B cell (primary cell): ENCODE measurements around the gene GSG1L. TPM values are rescaled to one million over a fixed set of nuclear protein-coding genes. Genes with fewer than 3 reads are reported as not detected.
A peak's percentile ranks its signal among the peaks of the same experiment; 100 is the strongest.

Source experiments
- ATAC-seq: fragments of 200-7000 bp; cut with Tn5 transposase; one replicate; pipeline ENCODE4 v1.10.0; 2021; ENCODE audit warnings: low read depth, mild to moderate bottlenecking, moderate number of reproducible peaks, moderate library complexity
- CTCF ChIA-PET: fragments of 350-600 bp; sonication (Branson Sonifier 250); formaldehyde crosslinking; loops from one replicate; lab custom pipeline; 2021; ENCODE audit warnings: antibody characterized with exemption, inconsistent platforms; lab: Charles Lee
- POLR2A ChIA-PET: fragments of 350-600 bp; sonication (Branson Sonifier 250); formaldehyde crosslinking; loops from one replicate; lab custom pipeline; 2021; ENCODE audit warnings: antibody characterized with exemption; lab: Charles Lee
- DNase-seq: peaks from one replicate; pipeline ENCODE4 v3.0.0; 2013
- H2AFZ ChIP-seq: 2 replicates; pipeline ENCODE4 v1.6.1; 2012; ENCODE audit warnings: mild to moderate bottlenecking, low read depth, low read length; ENCODE audit not compliant: insufficient read depth, poor library complexity, severe bottlenecking
- H3K27ac ChIP-seq, 2 donors: 1 replicate in 1 of 2; 2 replicates in 1 of 2; pipeline ENCODE4 v1.5.1; 2012 to 2013; ENCODE audit warnings: low read length in 2 of 2, mild to moderate bottlenecking in 2 of 2, moderate library complexity in 1 of 2
- H3K27me3 ChIP-seq, 4 experiments: fragments of 200-600 bp in 1 of 4; sonication (generic) in 1 of 4; replicated peaks in 1 of 4; 1 replicate in 2 of 4; 2 replicates in 2 of 4; pipeline versions ENCODE4 v1.6.1 to v1.7.0; 2013 to 2016; ENCODE audit warnings: low read length in 3 of 4, mild to moderate bottlenecking in 2 of 4, mixed read lengths in 1 of 4, moderate library complexity in 1 of 4; ENCODE audit not compliant: insufficient read depth in 4 of 4, control insufficient read depth in 3 of 4; ENCODE audit errors: control extremely low read depth in 1 of 4
- H3K36me3 ChIP-seq, 2 experiments: replicated peaks in 1 of 2; 1 replicate in 1 of 2; 2 replicates in 1 of 2; pipeline versions ENCODE4 v1.6.1 to v1.7.1; 2013; ENCODE audit warnings: low read length in 1 of 2; ENCODE audit not compliant: insufficient read depth in 2 of 2, control insufficient read depth in 1 of 2; ENCODE audit errors: control extremely low read depth in 1 of 2, extremely low read depth in 1 of 2
- H3K4me1 ChIP-seq, 2 donors: fragments of 200-600 bp in 1 of 2; sonication (generic) in 1 of 2; 1 replicate in 1 of 2; 2 replicates in 1 of 2; pipeline versions ENCODE4 v1.5.1 to v1.6.1; 2013 to 2017; ENCODE audit warnings: low read length in 2 of 2; ENCODE audit not compliant: control insufficient read depth in 2 of 2, insufficient read depth in 2 of 2
- H3K4me2 ChIP-seq: replicated peaks from 2 replicates; pipeline ENCODE3; 2012; ENCODE audit warnings: mild to moderate bottlenecking, low read depth, low read length; ENCODE audit not compliant: poor library complexity, severe bottlenecking
- H3K4me3 ChIP-seq, 5 experiments: fragments of 200-600 bp in 1 of 5; sonication (generic) in 1 of 5; 1 replicate in 3 of 5; 2 replicates in 2 of 5; pipeline versions ENCODE4 v1.5.1 to v1.7.0; 2011 to 2016; ENCODE audit warnings: low read length in 4 of 5, mild to moderate bottlenecking in 4 of 5, low read depth in 2 of 5, control low read depth in 1 of 5, moderate library complexity in 1 of 5; ENCODE audit not compliant: insufficient read depth in 1 of 5; ENCODE audit errors: control extremely low read depth in 1 of 5, extremely low read depth in 1 of 5
- H3K79me2 ChIP-seq: fragments of 200-600 bp; sonication (generic); one replicate; pipeline ENCODE4 v1.6.0; 2016; ENCODE audit warnings: low read length; ENCODE audit not compliant: control insufficient read depth, insufficient read depth
- H3K9ac ChIP-seq: fragments of 200-600 bp; sonication (generic); 2 replicates; pipeline ENCODE4 v1.6.1; 2017; ENCODE audit warnings: mild to moderate bottlenecking, low read length, moderate library complexity
- H3K9me3 ChIP-seq, 3 donors: one replicate each; pipeline versions ENCODE4 v1.6.1 to v1.7.1; 2013; ENCODE audit warnings: low read length in 2 of 3; ENCODE audit not compliant: control insufficient read depth in 2 of 3, insufficient read depth in 1 of 3; ENCODE audit errors: control extremely low read depth in 1 of 3
- H4K20me1 ChIP-seq: 2 replicates; pipeline ENCODE4 v1.6.0; 2012; ENCODE audit warnings: mild to moderate bottlenecking, low read length; ENCODE audit not compliant: insufficient read depth, control insufficient read depth, poor library complexity, severe bottlenecking
- H3K27ac Mint-ChIP-seq: one replicate; pipeline ENCODE4 v1.8.0; 2021; ENCODE audit warnings: mixed read lengths
- H3K27me3 Mint-ChIP-seq: one replicate; pipeline ENCODE4 v1.8.0; 2021; ENCODE audit warnings: mixed read lengths
- H3K4me1 Mint-ChIP-seq: one replicate; pipeline ENCODE4 v1.8.0; 2021; ENCODE audit warnings: mixed read lengths
- H3K4me3 Mint-ChIP-seq: one replicate; pipeline ENCODE4 v1.8.0; 2021; ENCODE audit warnings: mixed read lengths
- H3K9me3 Mint-ChIP-seq: one replicate; pipeline ENCODE4 v1.8.0; 2022; ENCODE audit warnings: mixed read lengths; ENCODE audit not compliant: insufficient read depth
- CTCF ChIP-seq: fragments of 200-600 bp; IDR thresholded peaks from one replicate; pipeline ENCODE4 v1.8.0; 2022; ENCODE audit warnings: antibody characterized with exemption, mild to moderate bottlenecking
- EZH2 ChIP-seq: IDR thresholded peaks from 2 replicates; pipeline ENCODE4 v1.6.1; 2012; ENCODE audit warnings: borderline replicate concordance, low read depth, mild to moderate bottlenecking, moderate library complexity, low read length; ENCODE audit not compliant: insufficient read depth, poor library complexity, severe bottlenecking
- WGBS: methylation state at CpG from one replicate; pipeline ENCODE4 v1.1.5; 2013; ENCODE audit warnings: missing lambda C conversion rate; ENCODE audit not compliant: insufficient coverage; 5-methylcytosine and 5-hydroxymethylcytosine counted together
- intact Hi-C: fragments of 100-400 bp; cut with micrococcal nuclease; formaldehyde crosslinking; loops from one replicate; pipeline ENCODE4 v1.10.0; 2022
- polyA plus RNA-seq: library from polyadenylated mRNA; depleted of rRNA; stranded (reverse); fragments of >200 nt; gene quantifications from 2 replicates; pipeline ENCODE4 v1.2.3, GENCODE V29; 2012
- total RNA-seq, 2 donors: library from RNA; stranded (reverse); fragments of 120-200 nt in 1 of 2; gene quantifications; 1 replicate in 1 of 2; 2 replicates in 1 of 2; pipeline versions ENCODE4 v1.2.3 to v1.2.4, GENCODE V29; 2013 to 2022

Gene GSG1L
- total and polyA plus RNA-seq, 2 donors (not counting 1 experiment from before 2014, with no cell fraction given) = 0.01 TPM; not detected in 1

- H3K27ac Mint-ChIP-seq = no peak overlapping the region
- H3K4me3 ChIP-seq = no peak overlapping the region
- ATAC-seq = no peak
- CTCF ChIA-PET = no interaction called here
- H4K20me1 ChIP-seq = no peaks in the 10 kb centered on the region
- H3K9me3 Mint-ChIP-seq = peaks cover 11% of the 10 kb centered on the region
- H3K9me3 ChIP-seq = peaks cover 5 to 45% (median 18%) of the 10 kb centered on the region in 3 donors
- no peaks in the 10 kb centered on the region for H3K36me3 ChIP-seq
- H3K4me2 ChIP-seq = no peak overlapping the region
- peaks cover 0 to 3% (median 0%) of the 10 kb centered on the region in 4 experiments for H3K27me3 ChIP-seq
- intact Hi-C loops = no loop called here
- peaks cover 8% of the 10 kb centered on the region for H3K27me3 Mint-ChIP-seq
- TF ChIP-seq CTCF = no peak
- TF ChIP-seq EZH2 = no peak
- no peaks in the 10 kb centered on the region for H3K4me1 ChIP-seq
- H3K27ac ChIP-seq = no peak overlapping the region
- POLR2A ChIA-PET = no interaction called here
- no peak overlapping the region for H3K4me3 Mint-ChIP-seq
- H3K4me1 Mint-ChIP-seq = peaks cover 2% of the 10 kb centered on the region
- no peak overlapping the region for H3K9ac ChIP-seq
- H2AFZ ChIP-seq = no peak overlapping the region
- no peak for DNase-seq
- no peaks in the 10 kb centered on the region for H3K79me2 ChIP-seq
- WGBS = 92% methylated on average over 3 of the region's 7 CpGs
Measured at GRCh38 chr16:27868180-27868579, 195.3 kb downstream of the GSG1L start.

- Mint-ChIP-seq H3K27me3 (peaks cover 8% of the 10 kb centered on the region), H3K9me3 (peaks cover 17% of the 10 kb centered on the region), H3K27ac (no peak overlapping the region), H3K4me1 (peaks cover 2% of the 10 kb centered on the region), H3K4me3 (no peak overlapping the region)
- CTCF ChIA-PET = no interaction called here
- no peaks in the 10 kb centered on the region for H4K20me1 ChIP-seq
- DNase-seq = peak; percentile 16
- peaks cover 0 to 3% (median 0%) of the 10 kb centered on the region in 4 experiments for H3K27me3 ChIP-seq
- H2AFZ ChIP-seq = no peak overlapping the region
- TF ChIP-seq EZH2 (no peak), CTCF (no peak)
- no peak overlapping the region for H3K4me3 ChIP-seq
- H3K9ac ChIP-seq = no peak overlapping the region
- no peak overlapping the region for H3K27ac ChIP-seq
- no peaks in the 10 kb centered on the region for H3K36me3 ChIP-seq
- H3K4me1 ChIP-seq = no peaks in the 10 kb centered on the region
- intact Hi-C loops = no loop called here
- POLR2A ChIA-PET = no interaction called here
- 44% methylated on average over 19 of the region's 19 CpGs for WGBS
- H3K9me3 ChIP-seq = peaks cover 5 to 48% (median 22%) of the 10 kb centered on the region in 3 donors
- no peak for ATAC-seq
- no peak overlapping the region for H3K4me2 ChIP-seq
- no peaks in the 10 kb centered on the region for H3K79me2 ChIP-seq
Measured at GRCh38 chr16:27867122-27868110, 196.1 kb downstream of the GSG1L start.
